SH-SY5Y (cell line): ENCODE data around the gene SLC6A13.

ENCODE experiments used
- GATA2 ChIP-seq: IDR thresholded peaks from 2 replicates; pipeline ENCODE4 v1.6.1; 2011; ENCODE audit warnings: mild to moderate bottlenecking, low read depth, low read length
- GATA3 ChIP-seq: IDR thresholded peaks from 2 replicates; pipeline ENCODE4 v1.6.1; 2011; ENCODE audit warnings: low read depth, mild to moderate bottlenecking, low read length, moderate library complexity

The SLC6A13 gene

DNA sequence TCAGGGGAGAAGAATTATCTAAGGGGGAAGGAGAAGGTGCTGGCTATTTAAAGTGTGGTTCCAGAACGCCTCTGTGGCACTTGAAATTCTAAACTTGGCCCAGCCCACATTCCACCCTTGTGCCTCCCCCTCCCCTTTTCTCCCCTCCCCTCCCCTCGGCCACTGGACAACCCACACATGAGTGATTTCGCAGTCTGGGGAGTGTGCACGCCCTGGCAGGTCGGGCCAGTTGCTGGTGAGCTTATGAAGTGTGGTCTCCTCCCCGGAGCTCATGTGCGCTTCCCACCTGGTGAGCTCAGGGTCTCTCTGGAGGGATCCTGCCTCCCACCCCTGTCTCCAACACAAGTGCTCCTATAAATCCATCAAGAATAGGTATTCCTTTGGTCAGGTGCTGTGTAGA is at the start of gene SLC6A13:
SLC6A13 (minus strand) TSS at position 20 of the 400 bp plus-strand sequence. CDS start 2,784 bp downstream, outside the sequence.
- TF ChIP-seq GATA2, result no peak
- TF ChIP-seq GATA3, result no peak

DNA sequence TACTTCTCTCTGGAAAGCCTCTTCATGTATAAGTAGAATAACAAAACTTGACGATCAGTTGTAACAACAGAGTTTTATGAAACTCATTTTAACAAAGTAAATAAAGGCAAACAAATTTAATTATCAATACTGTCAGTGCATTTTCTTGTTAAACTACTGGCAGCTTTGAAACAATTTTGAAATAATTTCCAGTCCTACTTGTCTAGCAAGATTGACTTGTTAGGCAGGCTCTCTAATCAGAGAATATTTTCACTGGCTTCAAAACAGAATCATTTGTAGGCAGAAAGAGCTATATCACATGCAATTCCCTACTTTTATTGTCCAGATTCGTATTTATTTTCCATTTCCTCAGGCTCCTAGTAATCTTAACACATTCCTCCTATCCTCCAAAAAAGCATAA is 45.9 kb upstream of the SLC6A13 start:
- no peak for TF ChIP-seq GATA3
- no peak for TF ChIP-seq GATA2

- TF ChIP-seq GATA3, result no peak
- no peak for TF ChIP-seq GATA2
Observed at GRCh38 chr12:307406-307805, 44.8 kb upstream of the SLC6A13 start.

DNA sequence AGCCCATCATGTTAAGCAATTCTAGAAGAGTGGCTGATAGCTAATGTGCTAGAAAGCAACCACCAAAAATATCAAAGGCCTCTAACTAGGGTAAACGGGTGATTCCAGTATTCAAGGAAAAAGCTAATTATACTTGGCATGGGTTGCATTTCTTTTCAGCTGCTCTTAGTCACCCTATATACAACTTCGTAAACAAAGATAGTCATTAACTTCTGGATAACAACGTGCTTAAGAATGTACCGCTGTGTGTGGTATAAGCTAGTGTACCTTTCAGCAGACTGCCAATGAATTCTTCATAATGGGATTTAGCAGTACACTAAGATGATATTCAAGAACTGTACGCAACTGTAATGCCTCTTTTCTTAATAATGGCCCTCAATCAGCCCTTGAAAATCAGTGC is 42.2 kb upstream of the SLC6A13 start:
- TF ChIP-seq GATA2, result no peak
- no peak for TF ChIP-seq GATA3

DNA sequence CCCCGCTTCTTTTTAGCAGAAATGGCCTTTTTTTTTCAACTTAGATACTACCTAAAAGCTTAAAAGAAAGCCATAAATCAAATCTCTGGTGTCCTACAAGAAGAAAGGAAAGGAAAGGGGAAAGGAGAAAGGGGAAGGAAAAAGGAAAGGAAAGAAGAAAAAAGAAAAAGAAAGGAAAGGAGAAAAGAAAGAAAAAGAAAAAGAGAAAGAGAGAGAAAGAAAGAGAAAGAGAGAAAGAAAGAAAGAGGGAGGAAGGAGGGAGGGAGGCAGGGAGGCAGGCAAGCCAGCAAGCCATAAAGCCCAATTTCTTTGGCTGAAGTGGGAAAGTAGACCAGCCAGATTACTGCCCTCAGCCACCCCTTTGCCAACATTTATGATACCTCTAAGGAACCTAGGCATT is 32.5 kb upstream of the SLC6A13 start:
- TF ChIP-seq GATA3 (no peak), GATA2 (no peak)

DNA sequence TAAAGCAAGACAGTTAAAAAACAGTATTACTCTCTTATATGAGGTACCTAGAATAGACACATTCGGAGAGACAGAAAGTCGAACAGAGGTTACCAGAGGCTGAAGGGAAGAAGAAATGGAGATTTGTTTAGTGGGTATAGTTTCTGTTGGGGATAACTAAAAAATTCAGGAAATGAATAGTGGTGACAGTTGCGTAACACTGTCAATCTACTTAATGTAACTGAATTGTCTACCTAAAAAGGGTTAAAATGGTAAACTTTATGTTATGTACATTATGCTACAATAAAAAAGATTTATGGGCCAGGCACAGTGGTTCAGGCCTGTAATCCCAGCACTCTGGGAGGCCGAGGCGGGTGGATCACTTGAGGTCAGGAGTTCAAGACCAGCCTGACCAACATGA is 30.6 kb upstream of the SLC6A13 start:
- no peak for TF ChIP-seq GATA2
- no peak for TF ChIP-seq GATA3

DNA sequence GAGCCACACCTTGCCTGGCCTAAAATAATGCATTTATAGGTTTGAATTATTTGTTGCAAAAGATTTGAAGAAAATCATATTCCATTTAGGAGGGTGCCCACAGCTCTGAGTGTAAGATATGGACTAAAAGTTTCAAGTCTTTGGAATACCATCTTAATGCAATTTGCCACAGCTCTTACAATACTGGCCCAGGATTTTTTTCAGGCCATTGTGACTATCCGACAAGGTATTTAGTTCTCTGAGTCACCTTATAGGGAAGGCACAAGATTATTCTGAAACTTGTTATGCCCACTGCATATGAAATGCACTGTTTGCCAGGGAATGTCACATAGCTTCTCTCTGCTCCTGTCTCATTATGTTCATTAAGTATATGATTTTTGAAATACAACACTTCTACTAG is 29.6 kb upstream of the SLC6A13 start:
- TF ChIP-seq GATA3, result no peak
- no peak for TF ChIP-seq GATA2

GRCh38 chr12:291153-291723 is 28.6 kb upstream of the SLC6A13 start:
- no peak for TF ChIP-seq GATA2
- no peak for TF ChIP-seq GATA3

- TF ChIP-seq GATA2 (no peak), GATA3 (no peak)
Observed at GRCh38 chr12:288687-289086, 26.1 kb upstream of the SLC6A13 start.

DNA sequence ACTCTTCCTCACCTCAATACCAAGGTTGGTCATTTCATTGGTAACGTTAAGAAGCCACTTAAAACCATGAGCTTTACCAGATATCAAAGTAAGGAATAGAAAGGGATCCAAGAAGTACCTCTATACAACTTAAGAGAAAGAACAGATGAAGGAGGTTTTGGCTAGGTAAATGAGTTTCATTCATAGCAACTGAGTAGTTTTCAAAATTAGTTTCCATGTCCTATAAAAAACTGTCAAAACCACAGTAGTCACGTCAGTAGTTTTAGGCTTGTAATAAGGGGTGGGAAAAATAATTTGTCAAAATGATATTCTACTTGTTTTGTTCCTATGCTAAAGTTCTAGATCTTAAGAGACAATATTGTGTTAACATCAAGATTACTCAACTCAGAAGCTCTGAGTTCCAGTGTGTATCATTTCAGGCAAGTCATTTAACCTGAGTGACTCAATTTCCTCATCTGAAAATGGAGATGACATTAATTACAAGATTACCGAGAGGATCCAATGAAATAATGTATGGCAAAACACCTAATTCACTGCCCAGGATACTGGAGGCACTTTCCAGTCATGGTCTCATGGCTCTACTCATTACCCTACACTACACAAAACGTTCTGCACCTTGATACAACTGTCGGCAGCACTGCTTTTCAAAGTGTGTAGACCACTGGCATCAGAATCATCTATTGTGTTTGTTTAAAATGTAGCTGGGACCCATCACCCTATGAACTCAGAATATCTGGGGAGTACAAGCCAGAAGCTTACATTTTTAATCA is 24.1 kb upstream of the SLC6A13 start:
- no peak for TF ChIP-seq GATA3
- TF ChIP-seq GATA2, result no peak

GRCh38 chr12:278046-278445 is 15.4 kb upstream of the SLC6A13 start:
- TF ChIP-seq GATA2 (no peak), GATA3 (no peak)

- TF ChIP-seq GATA2 (no peak), GATA3 (no peak)
Observed at GRCh38 chr12:275812-276211, 13.2 kb upstream of the SLC6A13 start.

DNA sequence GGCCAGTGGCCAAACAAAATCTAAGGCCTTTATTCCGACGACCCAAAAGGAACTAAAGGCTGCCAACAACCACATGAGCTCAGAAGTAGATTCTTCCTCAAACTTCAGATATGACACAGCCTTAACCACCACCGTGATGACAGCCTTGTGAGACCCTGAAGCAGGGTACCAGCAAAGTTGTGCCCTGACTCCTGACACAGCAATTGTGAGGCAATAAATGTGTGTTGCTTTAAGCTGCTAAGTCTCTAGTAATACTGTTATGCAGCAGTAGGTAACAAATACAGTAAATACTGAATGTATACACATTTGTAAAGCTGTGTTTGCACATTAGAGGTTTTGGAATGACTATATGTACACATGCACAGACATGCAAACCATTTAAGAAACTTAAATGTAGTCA is 10.7 kb upstream of the SLC6A13 start:
- TF ChIP-seq GATA2 (no peak), GATA3 (no peak)

GRCh38 chr12:272942-273341 is 10.3 kb upstream of the SLC6A13 start:
- no peak for TF ChIP-seq GATA2
- no peak for TF ChIP-seq GATA3

GRCh38 chr12:271161-271560 is 8.5 kb upstream of the SLC6A13 start:
- TF ChIP-seq GATA2 (no peak), GATA3 (no peak)

GRCh38 chr12:269191-269590 is 6.6 kb upstream of the SLC6A13 start:
- TF ChIP-seq GATA3 (no peak), GATA2 (no peak)

- TF ChIP-seq GATA2 (no peak), GATA3 (no peak)
Observed at GRCh38 chr12:268483-268840, 5.8 kb upstream of the SLC6A13 start.
